HepG2 (cell line): ENCODE data around the gene B4GALT3. TPM values are rescaled to one million over a fixed set of nuclear protein-coding genes. Genes with fewer than 3 reads are reported as not detected.

Source experiments
- AGO2 ChIP-seq: fragments of 200-400 bp; formaldehyde crosslinking; optimal IDR thresholded peaks from 2 replicates; pipeline ENCODE3; 2017; ENCODE audit warnings: mild to moderate bottlenecking, low read depth, low read length, moderate library complexity
- CREM ChIP-seq, 2 experiments: sonication (generic) in 1 of 2; formaldehyde crosslinking in 1 of 2; IDR thresholded peaks; 2 replicates each; pipeline versions ENCODE4 v1.4.0 to v1.6.1; 2016 to 2020; ENCODE audit warnings: antibody characterized with exemption in 1 of 2, mild to moderate bottlenecking in 1 of 2, missing genetic modification reagents in 1 of 2
- DBP ChIP-seq: sonication (generic); formaldehyde crosslinking; IDR thresholded peaks from 2 replicates; pipeline ENCODE4 v1.4.0; 2020; ENCODE audit warnings: missing genetic modification reagents; ENCODE audit errors: not compliant biosample characterization
- KAT7 ChIP-seq: IDR thresholded peaks from 2 replicates; pipeline ENCODE4 v1.6.1; 2018; ENCODE audit warnings: borderline replicate concordance, missing compliant biosample characterization
- NFIC ChIP-seq: IDR thresholded peaks from 2 replicates; pipeline ENCODE4 v1.6.1; 2012; ENCODE audit warnings: mild to moderate bottlenecking, low read length, inconsistent platforms
- NR0B2 ChIP-seq: sonication (generic); formaldehyde crosslinking; IDR thresholded peaks from 2 replicates; pipeline ENCODE4 v1.4.0; 2020; ENCODE audit warnings: mild to moderate bottlenecking, missing genetic modification reagents
- PRDM15 ChIP-seq: sonication (generic); formaldehyde crosslinking; IDR thresholded peaks from 2 replicates; pipeline ENCODE4 v1.4.0; 2020; ENCODE audit warnings: missing genetic modification reagents
- RXRB ChIP-seq: IDR thresholded peaks from 2 replicates; pipeline ENCODE4 v1.6.1; 2016; ENCODE audit warnings: borderline replicate concordance, missing genetic modification reagents, missing compliant biosample characterization
- SAP130 ChIP-seq: IDR thresholded peaks from 2 replicates; pipeline ENCODE4 v1.6.1; 2016; ENCODE audit warnings: low read depth
- SIX1 ChIP-seq: sonication (generic); formaldehyde crosslinking; IDR thresholded peaks from 2 replicates; pipeline ENCODE4 v1.4.0; 2020; ENCODE audit warnings: missing genetic modification reagents, borderline replicate concordance
- SMC3 ChIP-seq: IDR thresholded peaks from 2 replicates; pipeline ENCODE4 v1.6.1; 2011; ENCODE audit warnings: low read length, improper control_type of control experiment
- STAT6 ChIP-seq: sonication (generic); formaldehyde crosslinking; IDR thresholded peaks from 2 replicates; pipeline ENCODE4 v1.4.0; 2020; ENCODE audit warnings: missing genetic modification reagents, mild to moderate bottlenecking, borderline replicate concordance
- ZFY ChIP-seq: sonication (generic); formaldehyde crosslinking; IDR thresholded peaks from 2 replicates; pipeline ENCODE4 v1.4.0; 2020; ENCODE audit warnings: missing genetic modification reagents
- ZNF142 ChIP-seq: sonication (generic); formaldehyde crosslinking; IDR thresholded peaks from 2 replicates; pipeline ENCODE4 v1.4.0; 2020; ENCODE audit warnings: missing genetic modification reagents
- polyA plus RNA-seq, 8 experiments: library from polyadenylated mRNA; depleted of rRNA in 3 of 8; stranded (reverse) in 7 of 8; unstranded in 1 of 8; fragments of >200 nt; fragmentation: Illumina TruSeq in 4 of 8; extraction: Trizol in 4 of 8; gene quantifications; 2 replicates each; pipeline versions ENCODE4 v1.2.1 to v1.2.3, GENCODE V29; 2011 to 2016; ENCODE audit warnings: low read depth in 4 of 8, missing spikeins in 1 of 8, mixed read lengths in 1 of 8; ENCODE audit not compliant: insufficient read depth in 1 of 8
- total RNA-seq, 5 experiments: library from RNA; depleted of rRNA; stranded (reverse); fragments of >200 nt; fragmentation: Illumina TruSeq; extraction: Trizol; gene quantifications; 2 replicates each; pipeline ENCODE4 v1.2.3, GENCODE V29; 2016; ENCODE audit warnings: low read depth in 1 of 5

The B4GALT3 gene
- total and polyA plus RNA-seq, 2 of the 13 experiments (the other 11 are each of a cell fraction or from before 2014, with no cell fraction given): 35.6 to 40.4 TPM

GRCh38 chr1:161201836-161202712 lies 24.8 kb upstream of the B4GALT3 start, which contains the start of gene NDUFS2 (continued):
- no peak for TF ChIP-seq AGO2
- TF ChIP-seq SMC3: no peak
- TF ChIP-seq RXRB (CRISPR knock-in tag): peak; percentile 30; the same call in 1 of the 2 replicates
- no peak for TF ChIP-seq NR0B2 (CRISPR knock-in tag)
- no peak for TF ChIP-seq PRDM15 (CRISPR knock-in tag)
- TF ChIP-seq SAP130 (CRISPR knock-in tag): peak; percentile 90
- peak; percentile 80; the same call in 1 of the 2 replicates for TF ChIP-seq KAT7 (CRISPR knock-in tag)
- peak; percentile 97 for TF ChIP-seq CREM (IDR thresholded peaks at IDR 0.05)
- no peak for TF ChIP-seq CREM (CRISPR knock-in tag; IDR thresholded peaks at IDR 0.05)
- no peak for TF ChIP-seq STAT6 (CRISPR knock-in tag)
- TF ChIP-seq ZFY (CRISPR knock-in tag): peak; percentile 93
- TF ChIP-seq NFIC: no peak
- no peak for TF ChIP-seq ZNF142 (CRISPR knock-in tag)
- no peak for TF ChIP-seq DBP
- no peak for TF ChIP-seq SIX1 (CRISPR knock-in tag)
